GM18502 (cell line): ENCODE data around the gene SLCO2B1.

Experiments
- ATAC-seq: cut with Tn5 transposase; IDR thresholded peaks from one replicate; pipeline ENCODE4 v1.9.1; 2021; ENCODE audit warnings: mild to moderate bottlenecking; ENCODE audit not compliant: unreplicated experiment, poor library complexity

The SLCO2B1 gene

DNA sequence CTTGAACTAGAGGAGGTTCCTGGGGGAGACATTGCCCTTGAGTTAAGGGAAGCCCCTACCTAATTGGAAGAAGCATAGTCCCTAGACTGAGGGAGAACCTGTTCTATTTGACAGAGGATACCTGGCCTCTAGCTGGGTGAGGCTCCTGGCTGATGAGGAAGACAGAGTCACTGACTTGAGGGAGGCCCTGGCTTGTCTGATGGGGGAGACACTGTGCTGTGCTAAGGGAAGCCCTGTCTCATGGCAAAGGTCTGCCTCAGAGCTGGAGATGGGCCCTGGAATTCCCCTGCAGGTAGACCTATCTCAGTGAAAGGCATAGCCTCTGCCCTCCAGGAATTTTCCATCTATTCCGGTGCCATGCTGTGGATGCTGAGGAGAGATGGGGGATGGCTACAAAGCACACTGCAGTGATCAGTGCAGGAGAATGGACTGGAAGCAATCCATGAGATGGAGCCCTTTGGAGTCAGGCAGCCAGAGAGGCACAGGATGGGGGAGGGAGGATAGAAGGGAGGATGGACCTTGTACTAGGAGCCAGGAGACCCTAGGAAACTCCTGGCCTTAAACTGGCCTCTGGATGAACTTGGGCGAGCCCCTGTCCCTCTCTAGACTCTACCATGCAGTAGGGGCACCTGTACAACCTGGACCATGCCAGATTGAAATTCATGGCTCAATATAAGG lies 39.9 kb downstream of the SLCO2B1 start:
- no peak for ATAC-seq

DNA sequence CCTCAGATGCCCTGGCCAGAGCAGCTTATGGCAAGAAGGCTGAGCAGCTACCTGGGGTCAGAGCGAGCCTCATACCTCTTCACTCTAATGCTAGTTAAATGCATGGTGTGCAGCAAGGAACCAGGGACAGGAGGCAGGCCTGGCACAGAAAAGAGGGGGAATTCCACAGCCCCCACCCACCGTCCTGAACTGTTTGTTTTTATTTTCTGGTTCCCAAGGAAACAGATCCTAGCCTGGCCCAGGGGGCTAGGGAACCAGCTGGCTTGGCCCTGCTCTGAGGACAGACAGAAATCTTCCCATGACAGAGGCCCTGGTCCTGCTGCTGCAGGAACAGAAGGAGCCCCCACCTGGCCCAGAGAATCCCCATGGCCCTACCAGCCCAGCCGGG lies 40.4 kb downstream of the SLCO2B1 start:
- no peak for ATAC-seq

DNA sequence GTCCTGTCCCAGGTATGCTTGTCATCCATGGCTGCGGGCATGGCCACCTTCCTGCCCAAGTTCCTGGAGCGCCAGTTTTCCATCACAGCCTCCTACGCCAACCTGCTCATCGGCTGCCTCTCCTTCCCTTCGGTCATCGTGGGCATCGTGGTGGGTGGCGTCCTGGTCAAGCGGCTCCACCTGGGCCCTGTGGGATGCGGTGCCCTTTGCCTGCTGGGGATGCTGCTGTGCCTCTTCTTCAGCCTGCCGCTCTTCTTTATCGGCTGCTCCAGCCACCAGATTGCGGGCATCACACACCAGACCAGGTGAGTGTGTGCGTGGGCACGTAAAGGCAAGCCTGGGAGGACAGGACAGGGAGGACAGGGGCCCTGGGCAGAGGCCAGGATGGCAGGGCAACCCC lies 42.4 kb downstream of the SLCO2B1 start:
- ATAC-seq: no peak

DNA sequence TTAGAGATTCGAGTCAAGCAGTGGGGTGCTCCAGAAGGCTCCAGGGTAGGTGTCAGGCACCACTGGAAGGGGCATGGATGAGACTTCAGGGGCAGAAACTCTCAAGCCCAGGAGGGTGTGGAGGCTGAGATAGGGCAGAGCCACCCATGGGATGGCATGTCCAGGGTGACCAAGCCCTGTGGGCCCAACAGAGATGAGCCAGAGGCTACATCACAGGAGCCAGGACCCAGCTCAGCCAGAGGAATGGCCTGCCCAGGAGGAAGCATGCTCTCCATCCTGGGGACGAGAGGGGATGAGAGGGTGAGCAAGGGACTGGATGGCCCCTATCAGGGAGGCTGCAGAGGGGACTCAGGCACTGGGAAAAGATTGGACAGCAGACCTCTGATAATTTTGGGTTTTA lies 42.8 kb downstream of the SLCO2B1 start:
- ATAC-seq: no peak

DNA sequence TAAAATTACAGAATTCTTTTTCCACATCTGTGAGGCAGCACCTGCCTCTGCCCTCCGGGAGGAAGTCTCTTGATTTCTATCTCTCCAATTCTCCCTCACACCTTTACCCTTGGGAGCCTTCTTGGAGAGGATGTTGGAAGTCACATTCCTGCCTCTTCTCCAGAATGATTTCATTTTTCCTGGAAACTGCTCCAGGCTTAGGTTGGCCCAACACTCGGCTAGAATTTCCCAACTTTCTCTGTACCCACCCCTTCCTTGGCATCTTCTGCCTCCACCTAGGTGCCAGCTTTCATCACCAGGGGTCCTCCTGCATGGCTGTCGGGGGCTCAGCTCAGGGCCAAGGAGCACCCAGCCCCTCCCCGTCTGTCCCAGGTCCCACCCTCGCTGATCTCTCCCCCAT lies 43.2 kb downstream of the SLCO2B1 start:
- no peak for ATAC-seq

DNA sequence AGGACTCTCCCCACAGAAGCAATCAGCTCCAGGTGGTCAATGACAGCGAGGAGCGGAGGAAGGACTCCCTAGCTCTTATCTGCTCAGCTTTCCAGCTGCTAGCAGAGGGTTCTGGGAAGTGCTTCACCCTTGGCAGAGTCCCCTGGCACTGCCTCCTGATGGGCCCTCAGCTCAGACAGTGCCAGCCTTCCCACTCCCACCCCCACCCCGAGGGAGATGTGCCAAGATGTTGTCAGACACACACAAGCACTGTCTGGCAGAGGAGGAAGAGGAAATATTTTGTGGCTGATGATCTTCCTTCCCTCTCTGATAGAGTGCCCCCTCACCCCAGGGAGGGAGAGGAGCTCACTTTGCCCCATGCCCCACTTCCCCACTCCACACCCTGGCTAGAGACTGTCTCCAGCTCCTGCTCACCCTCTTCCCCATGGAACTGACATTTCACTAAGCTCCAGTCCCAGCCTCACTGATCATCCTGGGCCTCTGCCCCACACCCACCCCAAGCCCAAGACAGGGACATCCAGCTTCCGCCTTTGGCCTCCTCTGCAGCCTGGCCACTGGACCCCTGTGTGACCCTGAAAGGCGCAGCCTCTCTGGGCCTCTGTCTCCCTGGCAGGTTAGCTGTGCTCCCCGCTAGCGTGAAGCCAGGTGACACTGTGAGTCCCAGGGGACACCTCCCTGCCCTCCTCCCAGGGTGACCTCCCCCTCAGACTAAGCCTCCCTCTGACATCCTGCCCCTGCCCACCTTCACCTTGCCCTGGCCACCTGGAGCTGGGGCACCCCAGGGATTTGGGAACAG lies 44.5 kb downstream of the SLCO2B1 start:
- ATAC-seq: no peak

DNA sequence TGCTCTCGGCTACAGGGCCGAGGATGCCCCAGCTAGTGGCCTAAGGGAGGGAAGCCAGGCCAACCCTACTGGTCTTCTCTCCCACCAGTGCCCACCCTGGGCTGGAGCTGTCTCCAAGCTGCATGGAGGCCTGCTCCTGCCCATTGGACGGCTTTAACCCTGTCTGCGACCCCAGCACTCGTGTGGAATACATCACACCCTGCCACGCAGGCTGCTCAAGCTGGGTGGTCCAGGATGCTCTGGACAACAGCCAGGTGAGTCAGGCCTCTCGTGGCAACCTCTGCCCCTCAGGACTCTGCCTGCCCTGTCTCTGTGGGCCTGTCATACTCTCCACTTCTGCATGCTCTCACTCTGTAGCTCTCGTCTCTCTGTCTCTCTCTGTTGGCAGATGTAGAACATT lies 45.5 kb downstream of the SLCO2B1 start:
- ATAC-seq: no peak

DNA sequence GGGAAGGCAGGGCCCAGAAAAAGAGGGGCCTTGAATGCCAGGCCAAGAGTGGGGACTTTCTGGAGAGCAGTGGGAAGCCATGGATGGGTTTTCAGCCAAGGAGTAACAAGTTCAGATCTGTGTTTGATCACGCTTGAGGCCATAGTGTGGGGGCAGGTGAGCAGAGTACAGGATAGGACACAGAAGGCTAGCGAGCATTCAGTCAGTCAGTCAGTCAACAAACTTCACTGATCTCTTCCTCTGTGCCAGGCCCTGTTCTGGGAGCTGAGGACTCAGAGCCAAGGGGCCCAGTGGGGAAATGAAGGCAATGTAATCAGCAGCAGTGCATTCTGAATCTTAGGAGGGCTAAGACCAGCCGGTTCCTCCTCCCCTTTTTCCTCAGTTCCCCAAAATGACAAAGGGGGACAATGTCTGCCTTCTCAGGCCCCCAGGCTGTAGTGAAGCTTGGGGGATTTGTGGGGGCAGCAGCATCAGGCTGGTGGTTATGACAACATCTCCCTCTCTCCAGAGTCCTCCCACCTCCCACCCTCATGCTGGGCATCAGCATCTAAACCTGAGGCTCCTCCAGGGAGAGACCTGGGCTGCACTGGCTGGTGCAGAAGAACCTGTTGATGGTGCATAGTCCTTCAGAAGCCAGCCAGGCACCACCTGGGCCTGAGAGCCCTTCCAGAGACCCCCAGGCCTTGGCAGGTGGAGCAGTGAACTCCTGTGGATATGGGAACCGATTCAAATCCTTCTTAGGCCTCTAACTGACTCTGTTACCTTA lies 46.8 kb downstream of the SLCO2B1 start:
- no peak for ATAC-seq

DNA sequence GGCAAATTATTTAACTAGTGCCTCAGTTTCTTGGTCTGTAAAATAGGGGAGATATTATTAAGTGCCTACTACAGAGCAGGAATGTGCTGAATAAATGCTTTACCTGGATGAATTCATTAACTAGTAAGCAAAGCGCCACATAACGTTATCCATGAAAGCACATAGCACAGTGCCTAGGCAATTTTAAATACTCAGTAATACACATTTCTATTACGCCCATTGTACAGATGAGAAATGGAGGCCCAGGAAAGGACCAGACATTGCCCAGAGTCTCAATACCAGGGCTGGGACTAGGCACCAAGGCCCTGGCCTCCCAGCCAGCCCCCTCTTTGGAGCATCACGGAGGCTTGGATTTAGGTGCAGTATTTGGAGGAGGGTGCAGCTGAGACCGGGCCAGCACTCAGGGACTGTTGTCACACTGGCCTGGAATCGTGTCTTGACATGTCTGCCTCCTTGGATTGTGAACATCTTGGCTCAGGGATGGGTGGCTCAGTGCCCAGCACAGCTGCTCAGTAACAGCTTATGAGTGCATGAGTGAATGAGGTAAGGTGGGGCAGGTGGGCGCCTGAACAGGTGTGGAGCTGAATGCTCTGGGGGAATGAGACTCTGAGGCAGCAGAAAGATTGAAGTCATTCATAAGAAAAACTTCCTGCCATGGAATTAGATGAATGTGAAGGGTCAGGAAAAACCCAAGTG lies 47.5 kb downstream of the SLCO2B1 start:
- no peak for ATAC-seq

DNA sequence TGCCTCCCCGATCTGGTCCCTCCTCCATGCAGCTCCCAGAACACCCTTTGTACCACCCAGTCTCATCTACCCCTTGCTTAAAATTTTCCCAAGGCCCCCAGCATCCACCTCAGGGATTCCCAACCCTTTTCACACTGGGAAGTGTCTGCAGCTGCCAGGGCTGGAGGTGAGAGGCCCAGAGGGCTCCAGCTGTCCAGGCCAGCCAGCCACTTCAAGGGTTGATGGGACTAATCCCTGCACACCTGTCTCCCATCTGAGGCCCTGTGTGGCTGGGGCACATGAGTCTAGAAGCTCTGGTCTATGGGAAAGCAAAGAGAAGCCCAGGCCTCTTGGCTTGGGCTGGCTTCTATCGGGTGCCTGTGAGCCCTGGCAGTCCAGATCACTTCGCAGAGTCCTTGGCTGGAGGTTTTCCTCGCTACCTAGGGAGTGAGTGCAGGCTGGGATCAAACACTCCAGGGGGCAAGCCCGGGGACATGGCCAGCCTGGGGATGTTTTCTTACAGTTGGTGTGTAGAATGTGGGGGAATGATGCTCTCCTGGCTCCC lies 48.6 kb downstream of the SLCO2B1 start:
- ATAC-seq: no peak

DNA sequence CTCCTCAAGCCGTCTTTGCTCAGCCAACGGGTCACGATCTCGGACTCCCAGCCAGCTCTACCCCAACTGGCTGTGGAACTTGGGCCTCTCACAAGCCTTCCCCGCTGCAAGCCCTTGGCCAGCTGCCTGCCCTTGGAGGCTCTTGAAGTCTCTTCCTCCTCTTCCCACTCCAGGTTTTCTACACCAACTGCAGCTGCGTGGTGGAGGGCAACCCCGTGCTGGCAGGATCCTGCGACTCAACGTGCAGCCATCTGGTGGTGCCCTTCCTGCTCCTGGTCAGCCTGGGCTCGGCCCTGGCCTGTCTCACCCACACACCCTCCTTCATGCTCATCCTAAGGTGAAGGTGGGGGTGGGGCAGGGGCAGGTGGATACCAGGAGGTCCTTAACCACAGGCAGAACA lies 49.1 kb downstream of the SLCO2B1 start:
- no peak for ATAC-seq

DNA sequence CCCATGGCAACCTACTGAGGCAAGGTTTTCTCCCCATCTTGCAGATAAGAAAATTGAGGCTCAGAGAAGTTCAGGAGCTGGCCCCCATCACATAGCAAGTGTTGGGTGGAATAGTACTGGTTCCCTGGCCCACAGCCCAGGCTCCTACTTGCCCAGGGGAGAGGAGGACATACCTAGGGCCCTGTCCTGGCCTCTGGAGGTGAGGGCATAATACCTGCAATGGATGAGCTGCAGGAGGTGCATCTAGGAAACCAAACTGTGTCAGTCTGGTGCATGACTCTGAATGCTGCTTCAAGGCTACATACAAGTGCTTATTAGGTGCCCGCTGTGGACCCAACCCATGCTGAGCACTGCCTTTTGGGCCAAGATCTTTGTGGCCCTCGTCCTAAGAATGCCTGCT lies 49.6 kb downstream of the SLCO2B1 start:
- no peak for ATAC-seq

DNA sequence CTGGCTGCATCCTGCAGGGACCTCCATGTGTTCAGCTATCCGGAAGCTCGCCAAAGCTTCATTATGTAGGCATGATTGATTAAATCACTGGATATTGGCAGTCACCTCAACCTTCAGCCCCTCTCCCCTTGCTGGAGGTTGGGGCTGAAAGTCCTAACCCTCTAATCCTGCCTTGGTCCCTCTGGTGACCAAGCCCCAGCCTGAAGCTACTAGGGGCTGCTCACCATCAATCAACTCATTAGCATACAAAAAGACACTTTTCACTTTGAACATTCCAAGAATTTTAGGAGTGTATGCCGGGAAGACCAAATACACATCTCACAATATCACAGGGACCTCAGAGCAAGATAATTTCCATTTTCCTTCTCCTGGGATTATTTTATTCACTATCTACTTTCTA lies 50.9 kb downstream of the SLCO2B1 start:
- ATAC-seq: no peak

DNA sequence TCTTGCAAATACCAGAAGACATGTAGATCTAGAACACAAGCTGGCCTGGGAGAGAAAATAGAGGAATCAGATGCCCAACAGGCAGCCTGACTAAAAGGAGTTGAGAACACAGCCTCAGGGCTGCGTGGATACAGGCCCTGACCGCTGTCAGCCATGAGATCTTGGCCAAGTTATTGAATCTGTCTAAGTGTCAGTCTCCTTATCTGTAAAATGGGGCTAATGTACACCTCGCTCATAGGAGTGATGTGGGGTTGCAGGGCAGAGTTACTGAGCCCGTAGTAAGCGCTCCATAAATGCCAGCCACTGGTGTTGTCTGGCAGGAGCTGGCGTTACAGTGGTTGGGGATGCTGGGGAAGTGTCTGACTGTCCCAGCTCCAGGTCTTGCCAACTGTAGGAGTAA lies 51.3 kb downstream of the SLCO2B1 start:
- no peak for ATAC-seq

DNA sequence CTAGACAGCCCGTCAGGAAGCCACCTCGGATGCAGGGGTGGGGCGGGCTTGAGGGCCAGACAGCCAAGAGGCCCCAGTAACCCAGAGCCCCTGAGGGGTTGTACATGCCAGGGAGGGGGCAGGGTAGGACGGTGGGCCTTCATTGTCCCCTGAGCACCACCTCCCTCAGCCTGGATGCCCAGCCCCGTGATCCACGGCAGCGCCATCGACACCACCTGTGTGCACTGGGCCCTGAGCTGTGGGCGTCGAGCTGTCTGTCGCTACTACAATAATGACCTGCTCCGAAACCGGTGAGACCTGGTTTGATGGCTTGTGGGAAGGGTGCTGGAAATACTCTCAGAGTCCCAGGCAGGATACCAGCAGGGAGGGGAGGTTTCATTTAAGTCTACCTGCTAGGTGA lies 52.2 kb downstream of the SLCO2B1 start:
- ATAC-seq: no peak

DNA sequence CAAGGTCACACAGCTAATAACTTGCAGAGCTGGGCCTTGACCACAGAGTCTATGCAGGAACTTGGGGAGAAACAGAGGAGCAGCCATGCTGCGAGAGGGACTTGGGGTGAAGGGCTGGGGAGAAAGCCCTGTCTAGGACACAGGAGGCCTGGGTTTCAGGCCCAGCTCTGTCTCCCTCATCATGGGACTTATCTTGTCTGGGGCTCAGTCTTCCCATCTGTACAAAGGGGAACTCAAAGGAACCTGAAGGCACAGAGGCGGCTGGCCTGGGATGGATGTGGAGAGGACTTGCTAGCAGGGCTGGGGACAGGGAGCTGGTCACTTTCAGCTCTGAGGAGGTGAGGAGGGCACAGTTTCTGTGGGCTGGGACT lies 52.7 kb downstream of the SLCO2B1 start:
- ATAC-seq: no peak

DNA sequence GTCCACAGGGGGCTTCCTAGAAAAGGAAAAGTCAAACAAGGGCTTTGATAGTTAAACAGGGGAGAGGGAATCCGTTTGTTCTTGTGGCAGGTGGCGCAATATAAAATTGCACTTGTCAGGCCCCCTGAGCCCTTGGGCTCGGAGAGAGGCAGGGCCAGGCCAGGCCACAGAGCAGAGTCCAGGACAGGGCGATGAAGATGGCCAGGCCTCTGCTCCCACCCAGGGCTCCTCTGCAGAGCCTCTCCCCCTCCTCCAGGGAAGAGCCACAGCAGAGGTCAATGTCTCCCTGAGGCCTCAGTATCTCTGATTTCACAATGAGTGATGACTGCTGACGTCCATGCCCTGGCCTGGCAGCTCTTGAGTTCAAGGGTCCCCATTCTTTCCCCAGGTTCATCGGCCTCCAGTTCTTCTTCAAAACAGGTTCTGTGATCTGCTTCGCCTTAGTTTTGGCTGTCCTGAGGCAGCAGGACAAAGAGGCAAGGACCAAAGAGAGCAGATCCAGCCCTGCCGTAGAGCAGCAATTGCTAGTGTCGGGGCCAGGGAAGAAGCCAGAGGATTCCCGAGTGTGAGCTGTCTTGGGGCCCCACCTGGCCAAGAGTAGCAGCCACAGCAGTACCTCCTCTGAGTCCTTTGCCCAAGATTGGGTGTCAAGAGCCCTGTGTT lies 53.2 kb downstream of the SLCO2B1 start:
- no peak for ATAC-seq

DNA sequence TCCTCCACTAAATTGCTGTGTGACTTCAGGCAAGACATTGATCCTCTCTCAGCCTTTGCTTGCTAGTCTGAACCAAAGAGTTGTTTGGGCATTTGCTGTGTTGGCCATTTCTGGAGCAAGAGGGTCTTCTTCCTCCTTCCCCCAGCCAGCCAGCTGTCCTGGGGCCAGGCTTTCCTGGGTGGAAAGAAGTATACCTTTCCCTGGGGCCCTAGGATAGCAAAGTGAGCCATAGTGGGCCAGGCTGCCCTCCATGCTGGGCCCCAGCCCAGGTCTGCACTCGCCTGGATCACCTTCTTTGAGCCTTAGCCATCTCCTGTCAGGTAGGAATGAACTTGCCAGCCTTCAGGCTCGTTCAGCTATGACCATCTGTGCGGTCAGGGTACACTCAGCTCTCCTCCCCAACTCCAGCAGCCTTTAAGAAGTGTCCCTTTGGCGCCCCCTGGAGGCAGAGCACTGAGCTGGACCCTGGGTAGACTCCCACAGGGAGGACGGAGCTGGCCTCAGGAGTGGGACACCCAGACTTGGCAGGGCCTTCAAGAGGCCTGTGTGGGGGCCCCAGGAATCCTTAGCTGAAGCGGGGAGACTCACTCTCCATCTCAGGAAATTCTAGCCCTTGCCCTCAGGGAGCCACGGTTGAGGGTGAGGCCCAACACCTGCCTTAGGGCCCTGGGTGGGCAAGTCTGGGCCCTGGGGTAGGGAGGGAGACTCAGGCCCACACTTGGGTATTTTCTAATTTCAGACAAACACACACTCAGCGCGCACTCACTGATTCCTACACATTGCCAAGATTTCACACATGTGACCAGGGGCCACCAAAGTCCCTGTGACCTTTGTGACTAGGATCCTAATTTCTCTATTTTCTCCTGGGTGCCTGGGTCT lies 54.0 kb downstream of the SLCO2B1 start:
- ATAC-seq: no peak

DNA sequence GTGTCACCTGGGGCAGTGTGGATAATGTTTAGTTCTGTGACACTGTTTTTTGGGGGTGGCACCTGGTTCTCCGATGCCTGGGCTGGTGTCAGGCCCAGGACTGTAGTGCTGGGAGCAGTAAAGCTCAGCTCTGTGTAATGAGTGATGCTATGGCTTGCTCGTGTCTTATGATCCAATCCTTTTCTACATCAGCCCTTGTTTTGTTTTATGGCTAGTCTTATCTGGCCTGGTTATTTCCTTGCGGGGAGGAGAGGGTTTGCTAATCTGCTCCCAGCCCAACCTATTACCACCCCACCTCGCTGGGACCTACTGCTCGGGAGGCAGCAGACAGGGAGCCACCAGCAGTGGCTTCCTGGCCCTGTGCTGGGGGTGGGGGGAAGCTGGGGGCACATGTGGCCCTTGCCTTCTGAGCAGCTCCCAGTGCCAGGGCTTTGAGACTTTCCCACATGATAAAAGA lies 54.7 kb downstream of the SLCO2B1 start:
- ATAC-seq: no peak
